SK-N-SH treated with all-trans-retinoic acid at 6 μM for 48 hours (cell line): ENCODE results near the gene KIFAP3.

ENCODE experiments used
- TCF4 ChIP-seq: fragments of 250-450 bp; sonication (Bioruptor Pico); IDR thresholded peaks from 2 replicates; pipeline ENCODE4 v1.8.0; 2021; ENCODE audit warnings: mild to moderate bottlenecking, moderate library complexity, borderline replicate concordance
- ZFP3 ChIP-seq: fragments of 250-450 bp; sonication (Bioruptor Pico); IDR thresholded peaks from 2 replicates; pipeline ENCODE4 v1.5.0; 2020; ENCODE audit warnings: mild to moderate bottlenecking, moderate library complexity
- ZFP30 ChIP-seq: fragments of 450-650 bp; formaldehyde crosslinking; IDR thresholded peaks from 2 replicates; pipeline ENCODE4 v1.5.0; 2022; ENCODE audit warnings: mild to moderate bottlenecking, moderate library complexity
- TF ChIP-seq, protein P1 (sequence below): fragments of 250-450 bp; sonication (Bioruptor Pico); IDR thresholded peaks from 2 replicates; pipeline ENCODE4 v1.8.0; 2020; ENCODE audit warnings: mild to moderate bottlenecking, moderate library complexity, borderline replicate concordance

DNA sequence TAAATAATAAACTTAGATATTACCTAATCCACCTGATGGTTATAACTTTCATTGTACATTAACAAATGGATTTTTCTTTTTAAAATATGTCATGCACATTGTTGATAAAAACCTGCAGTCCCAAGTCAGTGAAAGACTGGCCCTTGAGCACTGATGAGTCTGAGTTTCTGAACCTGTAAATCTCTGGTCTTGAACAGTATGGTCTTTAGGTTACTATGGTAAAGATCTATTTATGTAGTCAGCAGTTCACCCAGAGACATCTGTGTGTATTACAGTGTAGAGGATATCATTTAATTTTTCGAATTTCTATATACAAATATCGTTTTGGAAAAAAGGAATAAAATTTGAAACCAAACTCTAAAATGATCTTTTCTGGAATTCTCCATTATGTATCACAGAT, 150.4 kb downstream of the KIFAP3 start:
- TF ChIP-seq ZFP3 (CRISPR knock-in tag), result no peak
- TF ChIP-seq ZFP30 (CRISPR knock-in tag), result no peak
- TF ChIP-seq, protein P1, sequence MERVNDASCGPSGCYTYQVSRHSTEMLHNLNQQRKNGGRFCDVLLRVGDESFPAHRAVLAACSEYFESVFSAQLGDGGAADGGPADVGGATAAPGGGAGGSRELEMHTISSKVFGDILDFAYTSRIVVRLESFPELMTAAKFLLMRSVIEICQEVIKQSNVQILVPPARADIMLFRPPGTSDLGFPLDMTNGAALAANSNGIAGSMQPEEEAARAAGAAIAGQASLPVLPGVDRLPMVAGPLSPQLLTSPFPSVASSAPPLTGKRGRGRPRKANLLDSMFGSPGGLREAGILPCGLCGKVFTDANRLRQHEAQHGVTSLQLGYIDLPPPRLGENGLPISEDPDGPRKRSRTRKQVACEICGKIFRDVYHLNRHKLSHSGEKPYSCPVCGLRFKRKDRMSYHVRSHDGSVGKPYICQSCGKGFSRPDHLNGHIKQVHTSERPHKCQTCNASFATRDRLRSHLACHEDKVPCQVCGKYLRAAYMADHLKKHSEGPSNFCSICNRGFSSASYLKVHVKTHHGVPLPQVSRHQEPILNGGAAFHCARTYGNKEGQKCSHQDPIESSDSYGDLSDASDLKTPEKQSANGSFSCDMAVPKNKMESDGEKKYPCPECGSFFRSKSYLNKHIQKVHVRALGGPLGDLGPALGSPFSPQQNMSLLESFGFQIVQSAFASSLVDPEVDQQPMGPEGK, result no peak
- TF ChIP-seq TCF4, result no peak
